NCI-H2081 (cell line): ENCODE results near the gene AHNAK2.
"Not testable (repeated sequence)": the region's sequence is repeated elsewhere in the genome, so short reads cannot be mapped to it uniquely, and the experiment has no call there.

Experiments
- DNase-seq, 2 experiments: peaks; one replicate each; lab custom pipeline; 2025; lab: John Stamatoyannopoulos, UW

The AHNAK2 gene

GRCh38 chr14:104977681-104978653 is at the start of gene AHNAK2:
Gene AHNAK2 (minus strand): TSS chr14:104978374. CDS start chr14:104978237, 137 bp downstream.
- peak; percentile 72 to 82 for DNase-seq

- DNase-seq, result not testable (repeated sequence)
Measured at GRCh38 chr14:105027718-105028117, 49.5 kb upstream of the AHNAK2 start.

GRCh38 chr14:105026802-105027563 is 48.8 kb upstream of the AHNAK2 start:
- DNase-seq, result peak in 1 of 2 experiments; percentile 41

- DNase-seq, result no peak
Measured at GRCh38 chr14:105026033-105026785, 48.0 kb upstream of the AHNAK2 start.

- no peak for DNase-seq
Measured at GRCh38 chr14:105025429-105025828, 47.3 kb upstream of the AHNAK2 start.

- no peak for DNase-seq
Measured at GRCh38 chr14:105023791-105024480, 45.8 kb upstream of the AHNAK2 start.

GRCh38 chr14:105023144-105023543 is 45.0 kb upstream of the AHNAK2 start:
- DNase-seq, result no peak

GRCh38 chr14:105022276-105022670 is 44.1 kb upstream of the AHNAK2 start:
- no peak for DNase-seq

- peak; percentile 62 to 85 for DNase-seq
Measured at GRCh38 chr14:105021656-105022275, 43.6 kb upstream of the AHNAK2 start.

- peak; percentile 99 for DNase-seq
Measured at GRCh38 chr14:105020815-105021655, 42.9 kb upstream of the AHNAK2 start, which contains the start of gene CDCA4. Gene CDCA4 (minus strand): TSS chr14:105021083. CDS start chr14:105011929, 9,154 bp downstream.

- peak in 1 of 2 experiments; percentile 35 for DNase-seq
Measured at GRCh38 chr14:105019861-105020814, 42.0 kb upstream of the AHNAK2 start.

- no peak for DNase-seq
Measured at GRCh38 chr14:105018414-105018813, 40.2 kb upstream of the AHNAK2 start.

GRCh38 chr14:105015905-105016304 is 37.7 kb upstream of the AHNAK2 start:
- DNase-seq, result no peak

GRCh38 chr14:105015242-105015641 is 37.1 kb upstream of the AHNAK2 start:
- DNase-seq, result no peak

GRCh38 chr14:105014631-105015030 is 36.5 kb upstream of the AHNAK2 start:
- no peak for DNase-seq

- DNase-seq, result no peak
Measured at GRCh38 chr14:105014032-105014431, 35.9 kb upstream of the AHNAK2 start.

GRCh38 chr14:105013150-105013785 is 35.1 kb upstream of the AHNAK2 start:
- DNase-seq, result peak in 1 of 2 experiments; percentile 19
